PC-3 (cell line): ENCODE data around the gene DLGAP1.

Source experiments
- CTCF ChIP-seq: fragments of 300-600 bp; sonication (generic); conservative IDR thresholded peaks from 2 replicates; pipeline ENCODE4 v1.5.1; 2017; ENCODE audit warnings: antibody characterized with exemption, low read depth, mild to moderate bottlenecking, low read length
- EZH2phosphoT487 ChIP-seq: fragments of 300-600 bp; sonication (generic); IDR thresholded peaks from 2 replicates; pipeline ENCODE4 v1.6.1; 2018; ENCODE audit warnings: mild to moderate bottlenecking, antibody characterized with exemption, low read length, borderline replicate concordance

GRCh38 chr18:3658529-3658928 is 796.6 kb downstream of the DLGAP1 start:
- TF ChIP-seq CTCF (no peak), EZH2phosphoT487 (no peak)
